Measurements from ENCODE around the gene WDR83.

DNA sequence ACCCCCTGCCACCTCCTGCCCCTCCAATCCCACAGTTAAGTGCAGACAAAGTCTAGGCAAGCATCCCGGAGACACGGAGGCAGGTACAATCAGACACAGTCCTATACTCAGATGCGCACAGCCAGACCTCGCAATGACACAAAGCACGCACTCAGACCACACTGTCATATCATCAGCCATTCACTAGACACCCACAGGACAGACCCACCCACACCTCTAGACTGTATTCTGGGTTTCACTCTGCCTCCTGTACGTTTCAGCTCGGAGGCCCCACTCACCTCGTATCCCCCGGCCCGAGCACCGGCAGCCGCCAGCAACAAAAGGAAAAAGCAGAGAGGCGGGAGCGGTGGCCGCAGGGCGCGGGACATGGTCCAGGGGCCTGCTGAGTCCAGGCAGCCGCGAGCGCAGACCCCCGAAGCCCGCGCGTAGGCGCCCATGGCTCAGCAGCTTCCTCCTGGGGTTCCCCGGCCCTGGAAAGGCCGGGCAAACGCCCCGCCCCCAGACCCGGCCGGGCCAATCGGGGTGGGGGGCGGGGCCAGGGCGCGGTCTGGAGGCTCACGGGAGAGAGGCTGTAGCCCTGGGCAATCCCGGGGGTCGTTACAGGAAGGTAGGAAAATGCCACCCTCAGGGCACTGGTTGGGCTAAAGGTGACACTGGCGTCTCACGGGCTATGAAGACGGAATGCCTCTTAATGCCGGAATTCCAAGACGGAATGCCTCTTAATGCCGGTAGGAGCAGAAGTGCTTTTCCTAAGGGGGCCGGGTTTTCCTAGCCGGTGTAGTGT is at the start of gene WDR83, which contains the start of gene MAN2B1:
- no peak for TF ChIP-seq POLR2A (IDR thresholded peaks at IDR 0.05; ENCODE audit: low read depth)
- TF ChIP-seq, protein P1, sequence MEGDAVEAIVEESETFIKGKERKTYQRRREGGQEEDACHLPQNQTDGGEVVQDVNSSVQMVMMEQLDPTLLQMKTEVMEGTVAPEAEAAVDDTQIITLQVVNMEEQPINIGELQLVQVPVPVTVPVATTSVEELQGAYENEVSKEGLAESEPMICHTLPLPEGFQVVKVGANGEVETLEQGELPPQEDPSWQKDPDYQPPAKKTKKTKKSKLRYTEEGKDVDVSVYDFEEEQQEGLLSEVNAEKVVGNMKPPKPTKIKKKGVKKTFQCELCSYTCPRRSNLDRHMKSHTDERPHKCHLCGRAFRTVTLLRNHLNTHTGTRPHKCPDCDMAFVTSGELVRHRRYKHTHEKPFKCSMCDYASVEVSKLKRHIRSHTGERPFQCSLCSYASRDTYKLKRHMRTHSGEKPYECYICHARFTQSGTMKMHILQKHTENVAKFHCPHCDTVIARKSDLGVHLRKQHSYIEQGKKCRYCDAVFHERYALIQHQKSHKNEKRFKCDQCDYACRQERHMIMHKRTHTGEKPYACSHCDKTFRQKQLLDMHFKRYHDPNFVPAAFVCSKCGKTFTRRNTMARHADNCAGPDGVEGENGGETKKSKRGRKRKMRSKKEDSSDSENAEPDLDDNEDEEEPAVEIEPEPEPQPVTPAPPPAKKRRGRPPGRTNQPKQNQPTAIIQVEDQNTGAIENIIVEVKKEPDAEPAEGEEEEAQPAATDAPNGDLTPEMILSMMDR (IDR thresholded peaks at IDR 0.05) = no peak
- TF ChIP-seq POLR2AphosphoS5 (IDR thresholded peaks at IDR 0.05) = peak; percentile 52 to 58
